T-helper 1 cell treated with Interleukin-12 subunit alpha and Interleukin-12 subunit beta and Interleukin-4 antibody, amounts not matched to agents 30 ng/mL and 1 ng/mL, for 36 hours (primary cell): ENCODE data around the gene SPOCK2. TPM values are rescaled to one million over a fixed set of nuclear protein-coding genes. Genes with fewer than 3 reads are reported as not detected.
"Not testable (repeated sequence)": the region's sequence is repeated elsewhere in the genome, so short reads cannot be mapped to it uniquely, and the experiment has no call there.

Experiments
- intact Hi-C: fragments of 100-400 bp; cut with micrococcal nuclease; formaldehyde crosslinking; loops from one replicate; pipeline ENCODE4 v1.15.1; 2024
- total RNA-seq: library from RNA; stranded (reverse); gene quantifications from 2 replicates; pipeline ENCODE4 v1.2.3, GENCODE V29; 2022

The SPOCK2 gene
- total RNA-seq, result 341 and 344 TPM in 2 replicates

GRCh38 chr10:72087969-72088888 is at the start of gene SPOCK2:
SPOCK2 (minus strand) TSS chr10:72088551; CDS start chr10:72088328, 223 bp downstream.
- intact Hi-C loops, result loop anchor here (1.0 to 10.0 kb wide), 12 partner anchors 39 to 1009 kb away; partner anchors contain the start of genes DDIT4, DNAJB12, MCU and MICU1

GRCh38 chr10:72137583-72137982 is 49.2 kb upstream of the SPOCK2 start:
- intact Hi-C loops, result no loop called here

GRCh38 chr10:72136225-72136624 is 47.9 kb upstream of the SPOCK2 start:
- intact Hi-C loops, result not testable (repeated sequence)

GRCh38 chr10:72134785-72135767 is 46.7 kb upstream of the SPOCK2 start:
- intact Hi-C loops, result no loop called here

GRCh38 chr10:72133517-72133916 is 45.2 kb upstream of the SPOCK2 start:
- intact Hi-C loops, result no loop called here

GRCh38 chr10:72132854-72133253 is 44.5 kb upstream of the SPOCK2 start:
- intact Hi-C loops, result loop anchor here (1.0 kb wide), 2 partner anchors 141 to 207 kb away; no protein-coding TSS in a partner anchor

GRCh38 chr10:72127571-72127970 is 39.2 kb upstream of the SPOCK2 start:
- intact Hi-C loops, result loop anchor here (2.0 kb wide), 2 partner anchors 39 to 95 kb away; partner anchors contain the start of gene SPOCK2

GRCh38 chr10:72126872-72127232 is 38.5 kb upstream of the SPOCK2 start:
- intact Hi-C loops, result loop anchor here (1.0 to 2.0 kb wide), 4 partner anchors 38 to 210 kb away; partner anchors contain the start of gene SPOCK2

GRCh38 chr10:72126184-72126871 is 38.0 kb upstream of the SPOCK2 start:
- intact Hi-C loops, result loop anchor here (1.0 to 2.0 kb wide), 4 partner anchors 38 to 211 kb away; partner anchors contain the start of gene SPOCK2

GRCh38 chr10:72124989-72125388 is 36.6 kb upstream of the SPOCK2 start:
- intact Hi-C loops, result loop anchor here (2.0 kb wide), 1 partner anchor 24 kb away; no protein-coding TSS in a partner anchor

GRCh38 chr10:72124381-72124780 is 36.0 kb upstream of the SPOCK2 start:
- intact Hi-C loops, result loop anchor here (2.0 kb wide), 1 partner anchor 24 kb away; no protein-coding TSS in a partner anchor

- intact Hi-C loops, result loop anchor here (2.0 kb wide), 1 partner anchor 25 kb away; no protein-coding TSS in a partner anchor
Observed at GRCh38 chr10:72123616-72124015, 35.3 kb upstream of the SPOCK2 start.

GRCh38 chr10:72122221-72122620 is 33.9 kb upstream of the SPOCK2 start:
- intact Hi-C loops, result no loop called here

- intact Hi-C loops, result no loop called here
Observed at GRCh38 chr10:72121389-72121788, 33.0 kb upstream of the SPOCK2 start.

GRCh38 chr10:72116372-72116771 is 28.0 kb upstream of the SPOCK2 start:
- intact Hi-C loops, result no loop called here

GRCh38 chr10:72114706-72115450 is 26.5 kb upstream of the SPOCK2 start:
- intact Hi-C loops, result no loop called here

GRCh38 chr10:72110673-72111401 is 22.5 kb upstream of the SPOCK2 start:
- intact Hi-C loops, result no loop called here

GRCh38 chr10:72109636-72110157 is 21.3 kb upstream of the SPOCK2 start:
- intact Hi-C loops, result loop anchor here (5.0 kb wide), 1 partner anchor 53 kb away; no protein-coding TSS in a partner anchor
